Measurements from ENCODE around the gene KCTD17. TPM values are rescaled to one million over a fixed set of nuclear protein-coding genes. Genes with fewer than 3 reads are reported as not detected.

The KCTD17 gene
- polyA plus RNA-seq, 3 donors: 8.4 to 40.0 (median 9.0) TPM

GRCh38 chr22:37072673-37073072 lies 21.1 kb downstream of the KCTD17 start:
- intact Hi-C loops (cut with micrococcal nuclease): no loop called here
- Histone ChIP-seq H2AFZ (ENCODE audit: insufficient read depth, low read depth, low read length, poor library complexity, severe bottlenecking) (no peak overlapping the region), H3K9ac (ENCODE audit: insufficient read depth, low read length, poor library complexity, severe bottlenecking) (no peak overlapping the region), H3K36me3 (replicated peaks in 1 of 2; ENCODE audit: control insufficient read depth in 1 of 2, insufficient read depth in 2 of 2, low read length in 2 of 2) (no peaks in the 10 kb centered on the region), H3K4me2 (replicated peaks; ENCODE audit: extremely low read depth, low read length, poor library complexity, severe bottlenecking) (no peak overlapping the region), H3K4me1 (ENCODE audit: control insufficient read depth in 1 of 2, insufficient read depth in 2 of 2, low read length in 2 of 2) (no peaks in the 10 kb centered on the region), H4K20me1 (ENCODE audit: insufficient read depth, low read length) (no peaks in the 10 kb centered on the region), H3K27ac (ENCODE audit: low read depth in 1 of 2, low read length in 2 of 2) (no peak overlapping the region), H3K9me3 (replicated peaks in 1 of 2; ENCODE audit: control insufficient read depth in 1 of 2, insufficient read depth in 1 of 2, low read length in 2 of 2) (no peaks in the 10 kb centered on the region), H3K27me3 (ENCODE audit: control insufficient read depth in 2 of 2, insufficient read depth in 2 of 2, low read length in 2 of 2) (peaks cover 10 to 34% of the 10 kb centered on the region in 2 donors), H3K79me2 (ENCODE audit: insufficient read depth, low read length) (no peaks in the 10 kb centered on the region), H3K4me3 (replicated peaks in 1 of 3; ENCODE audit: low read depth in 2 of 3, low read length in 3 of 3) (no peak overlapping the region)
- H3K9me3 Mint-ChIP-seq: peaks cover 0 to 2% (median 0%) of the 10 kb centered on the region in 7 donors
- H3K27ac Mint-ChIP-seq: no peak overlapping the region
- no peaks in the 10 kb centered on the region for H3K36me3 Mint-ChIP-seq
- H3K4me1 Mint-ChIP-seq: no peaks in the 10 kb centered on the region
- TF ChIP-seq CTCF (IDR thresholded peaks at IDR 0.05): no peak
- no peak for DNase-seq
- peaks cover 23 to 31% (median 28%) of the 10 kb centered on the region in 3 donors for H3K27me3 Mint-ChIP-seq (ENCODE audit: low read depth in 3 of 3)
- WGBS (ENCODE audit: insufficient coverage): 97% methylated on average over 8 of the region's 8 CpGs
- H3K4me3 Mint-ChIP-seq: no peak overlapping the region

GRCh38 chr22:37074537-37074936 lies 23.0 kb downstream of the KCTD17 start:
- Histone ChIP-seq H3K4me2 (replicated peaks; ENCODE audit: extremely low read depth, low read length, poor library complexity, severe bottlenecking) (no peak overlapping the region), H3K4me1 (ENCODE audit: control insufficient read depth in 1 of 2, insufficient read depth in 2 of 2, low read length in 2 of 2) (peaks cover 0 to 4% of the 10 kb centered on the region in 2 donors), H3K27me3 (ENCODE audit: control insufficient read depth in 2 of 2, insufficient read depth in 2 of 2, low read length in 2 of 2) (peaks cover 2 to 19% of the 10 kb centered on the region in 2 donors), H3K9me3 (replicated peaks in 1 of 2; ENCODE audit: control insufficient read depth in 1 of 2, insufficient read depth in 1 of 2, low read length in 2 of 2) (no peaks in the 10 kb centered on the region), H3K27ac (ENCODE audit: low read depth in 1 of 2, low read length in 2 of 2) (no peak overlapping the region), H4K20me1 (ENCODE audit: insufficient read depth, low read length) (no peaks in the 10 kb centered on the region), H3K4me3 (replicated peaks in 1 of 3; ENCODE audit: low read depth in 2 of 3, low read length in 3 of 3) (no peak overlapping the region), H2AFZ (ENCODE audit: insufficient read depth, low read depth, low read length, poor library complexity, severe bottlenecking) (no peak overlapping the region), H3K79me2 (ENCODE audit: insufficient read depth, low read length) (no peaks in the 10 kb centered on the region), H3K9ac (ENCODE audit: insufficient read depth, low read length, poor library complexity, severe bottlenecking) (no peak overlapping the region), H3K36me3 (replicated peaks in 1 of 2; ENCODE audit: control insufficient read depth in 1 of 2, insufficient read depth in 2 of 2, low read length in 2 of 2) (no peaks in the 10 kb centered on the region)
- no peak overlapping the region for H3K27ac Mint-ChIP-seq
- H3K4me3 Mint-ChIP-seq: no peak overlapping the region
- DNase-seq: no peak
- TF ChIP-seq CTCF (IDR thresholded peaks at IDR 0.05): no peak
- 80% methylated on average over 12 of the region's 16 CpGs for WGBS (ENCODE audit: insufficient coverage)
- intact Hi-C loops (cut with micrococcal nuclease): no loop called here
- H3K4me1 Mint-ChIP-seq: peaks cover 13% of the 10 kb centered on the region
- peaks cover 12 to 19% (median 13%) of the 10 kb centered on the region in 3 donors for H3K27me3 Mint-ChIP-seq (ENCODE audit: low read depth in 3 of 3)
- peaks cover 0 to 5% (median 0%) of the 10 kb centered on the region in 7 donors for H3K9me3 Mint-ChIP-seq
- no peaks in the 10 kb centered on the region for H3K36me3 Mint-ChIP-seq
